Activated CD4-positive, alpha-beta T cell treated with anti-CD3 and anti-CD28 coated beads, Interleukin-2, amount 50 U/mL, for 48 hours (primary cell): Measurements from ENCODE around the gene CERKL.

ENCODE experiments used
- DNase-seq, 2 experiments: peaks; one replicate each; pipeline ENCODE4 v3.0.0-alpha.2; 2020

CERKL gene

GRCh38 chr2:181500201-181500600 is 156.7 kb downstream of the CERKL start:
- no peak for DNase-seq

- DNase-seq: no peak
Measured at GRCh38 chr2:181499231-181499630, 157.7 kb downstream of the CERKL start.
